Fibroblast of skin of scalp (primary cell): Measurements from ENCODE around the gene PDSS2.
A peak's percentile ranks its signal among the peaks of the same experiment; 100 is the strongest.
"Not testable (repeated sequence)": the region's sequence is repeated elsewhere in the genome, so short reads cannot be mapped to it uniquely, and the experiment has no call there.

Experiments used
- DNase-seq: peaks from one replicate; pipeline ENCODE4 v3.0.0-alpha.2; 2013

Gene PDSS2

GRCh38 chr6:107315114-107315513, 144.2 kb downstream of the PDSS2 start:
- DNase-seq, result no peak

GRCh38 chr6:107314531-107314939, 144.8 kb downstream of the PDSS2 start:
- DNase-seq, result no peak

GRCh38 chr6:107313776-107314175, 145.6 kb downstream of the PDSS2 start:
- DNase-seq, result no peak

- DNase-seq, result no peak
These were observed 149.0 kb downstream of the PDSS2 start for GRCh38 chr6:107310362-107310761.

GRCh38 chr6:107308677-107309076, 150.7 kb downstream of the PDSS2 start:
- no peak for DNase-seq

- not testable (repeated sequence) for DNase-seq
These were observed 153.4 kb downstream of the PDSS2 start for GRCh38 chr6:107305994-107306393.

- no peak for DNase-seq
These were observed 154.0 kb downstream of the PDSS2 start for GRCh38 chr6:107305391-107305790.

- DNase-seq, result peak; percentile 15
These were observed 154.8 kb downstream of the PDSS2 start for GRCh38 chr6:107304421-107305025.

GRCh38 chr6:107293350-107293749, 166.0 kb downstream of the PDSS2 start:
- no peak for DNase-seq

GRCh38 chr6:107292715-107293271, 166.6 kb downstream of the PDSS2 start:
- no peak for DNase-seq

GRCh38 chr6:107290491-107290890, 168.9 kb downstream of the PDSS2 start:
- no peak for DNase-seq

- not testable (repeated sequence) for DNase-seq
These were observed 170.1 kb downstream of the PDSS2 start for GRCh38 chr6:107289258-107289657.

- DNase-seq, result not testable (repeated sequence)
These were observed 173.7 kb downstream of the PDSS2 start for GRCh38 chr6:107285683-107286082.

- no peak for DNase-seq
These were observed 174.6 kb downstream of the PDSS2 start for GRCh38 chr6:107284805-107285204.

GRCh38 chr6:107280791-107281190, 178.6 kb downstream of the PDSS2 start:
- DNase-seq, result no peak

GRCh38 chr6:107280001-107280400, 179.4 kb downstream of the PDSS2 start:
- DNase-seq, result not testable (repeated sequence)

GRCh38 chr6:107275330-107275865, 184.0 kb downstream of the PDSS2 start:
- DNase-seq, result no peak

- DNase-seq, result no peak
These were observed 185.1 kb downstream of the PDSS2 start for GRCh38 chr6:107274288-107274687.

- no peak for DNase-seq
These were observed 187.1 kb downstream of the PDSS2 start for GRCh38 chr6:107272246-107272645.

GRCh38 chr6:107271208-107271790, 188.1 kb downstream of the PDSS2 start:
- no peak for DNase-seq

GRCh38 chr6:107267634-107268033, 191.7 kb downstream of the PDSS2 start:
- DNase-seq, result no peak

- no peak for DNase-seq
These were observed 192.4 kb downstream of the PDSS2 start for GRCh38 chr6:107267006-107267405.

- no peak for DNase-seq
These were observed 192.8 kb downstream of the PDSS2 start for GRCh38 chr6:107266563-107266962.

- DNase-seq, result peak; percentile 35
These were observed 195.0 kb downstream of the PDSS2 start for GRCh38 chr6:107264357-107264840.
